ENCODE measurements around the gene CCNO. TPM values are rescaled to one million over a fixed set of nuclear protein-coding genes. Genes with fewer than 3 reads are reported as not detected.

CCNO gene
- total RNA-seq, 2 donors from 2014 or later: 5.1 to 9.7 TPM

GRCh38 chr5:55205001-55205400 lies 28.4 kb downstream of the CCNO start:
- H3K36me3 Mint-ChIP-seq (ENCODE audit: low read depth): no peaks in the 10 kb centered on the region
- no peak for DNase-seq
- H3K27ac Mint-ChIP-seq: no peak overlapping the region
- Histone ChIP-seq H3K9ac (ENCODE audit: extremely low read depth, low read length, poor library complexity, severe bottlenecking) (no peak overlapping the region), H3K4me3 (ENCODE audit: low read length) (no peak overlapping the region), H3K27ac (ENCODE audit: low read depth, low read length) (no peak overlapping the region), H3K27me3 (ENCODE audit: control insufficient read depth, insufficient read depth, low read length, poor library complexity, severe bottlenecking) (peaks cover 62% of the 10 kb centered on the region), H3K4me1 (ENCODE audit: control insufficient read depth, insufficient read depth, low read length) (no peaks in the 10 kb centered on the region), H3K36me3 (ENCODE audit: control insufficient read depth, insufficient read depth, low read length) (no peaks in the 10 kb centered on the region), H3K9me3 (ENCODE audit: control insufficient read depth, low read length) (no peaks in the 10 kb centered on the region)
- TF ChIP-seq, protein P1, sequence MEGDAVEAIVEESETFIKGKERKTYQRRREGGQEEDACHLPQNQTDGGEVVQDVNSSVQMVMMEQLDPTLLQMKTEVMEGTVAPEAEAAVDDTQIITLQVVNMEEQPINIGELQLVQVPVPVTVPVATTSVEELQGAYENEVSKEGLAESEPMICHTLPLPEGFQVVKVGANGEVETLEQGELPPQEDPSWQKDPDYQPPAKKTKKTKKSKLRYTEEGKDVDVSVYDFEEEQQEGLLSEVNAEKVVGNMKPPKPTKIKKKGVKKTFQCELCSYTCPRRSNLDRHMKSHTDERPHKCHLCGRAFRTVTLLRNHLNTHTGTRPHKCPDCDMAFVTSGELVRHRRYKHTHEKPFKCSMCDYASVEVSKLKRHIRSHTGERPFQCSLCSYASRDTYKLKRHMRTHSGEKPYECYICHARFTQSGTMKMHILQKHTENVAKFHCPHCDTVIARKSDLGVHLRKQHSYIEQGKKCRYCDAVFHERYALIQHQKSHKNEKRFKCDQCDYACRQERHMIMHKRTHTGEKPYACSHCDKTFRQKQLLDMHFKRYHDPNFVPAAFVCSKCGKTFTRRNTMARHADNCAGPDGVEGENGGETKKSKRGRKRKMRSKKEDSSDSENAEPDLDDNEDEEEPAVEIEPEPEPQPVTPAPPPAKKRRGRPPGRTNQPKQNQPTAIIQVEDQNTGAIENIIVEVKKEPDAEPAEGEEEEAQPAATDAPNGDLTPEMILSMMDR (conservative IDR thresholded peaks at IDR 0.05): no peak
- H3K4me1 Mint-ChIP-seq: no peaks in the 10 kb centered on the region
- 85 to 91% methylated on average over 2 of the region's 2 CpGs for WGBS, 2 experiments (ENCODE audit: insufficient coverage in 1 of 2, insufficient read length in 1 of 2)
- peaks cover 49% of the 10 kb centered on the region for H3K27me3 Mint-ChIP-seq (ENCODE audit: insufficient read depth)
- H3K4me3 Mint-ChIP-seq: no peak overlapping the region
- no peaks in the 10 kb centered on the region for H3K9me3 Mint-ChIP-seq

DNA sequence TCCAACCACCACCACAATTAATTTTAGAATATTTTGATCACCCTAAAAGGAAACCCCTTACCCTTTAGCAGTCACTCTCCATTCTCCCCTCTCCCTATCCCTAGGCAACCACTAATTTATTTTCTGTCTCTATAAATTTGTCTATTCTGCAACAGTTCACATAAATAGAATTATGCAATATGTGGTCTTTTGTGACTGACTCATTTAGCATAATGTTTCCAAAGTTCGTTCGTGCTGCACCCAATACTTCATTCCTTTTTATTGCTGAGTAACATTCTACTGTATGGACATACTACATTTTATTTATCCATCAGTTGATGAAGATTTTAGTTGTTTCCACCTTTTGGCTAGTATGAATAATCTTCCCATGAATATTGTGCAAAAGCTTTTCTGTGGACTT lies 42.2 kb downstream of the CCNO start:
- Histone ChIP-seq H3K4me3 (ENCODE audit: low read length) (no peak overlapping the region), H3K27ac (ENCODE audit: low read depth, low read length) (no peak overlapping the region), H3K27me3 (ENCODE audit: control insufficient read depth, insufficient read depth, low read length, poor library complexity, severe bottlenecking) (peaks cover 56% of the 10 kb centered on the region), H3K9ac (ENCODE audit: extremely low read depth, low read length, poor library complexity, severe bottlenecking) (no peak overlapping the region), H3K9me3 (ENCODE audit: control insufficient read depth, low read length) (no peaks in the 10 kb centered on the region), H3K36me3 (ENCODE audit: control insufficient read depth, insufficient read depth, low read length) (no peaks in the 10 kb centered on the region), H3K4me1 (ENCODE audit: control insufficient read depth, insufficient read depth, low read length) (no peaks in the 10 kb centered on the region)
- Mint-ChIP-seq H3K9me3 (no peaks in the 10 kb centered on the region), H3K36me3 (ENCODE audit: low read depth) (no peaks in the 10 kb centered on the region), H3K4me1 (peaks cover 7% of the 10 kb centered on the region), H3K27me3 (ENCODE audit: insufficient read depth) (peaks cover 36% of the 10 kb centered on the region), H3K27ac (no peak overlapping the region), H3K4me3 (no peak overlapping the region)
- TF ChIP-seq, protein P1 (conservative IDR thresholded peaks at IDR 0.05): no peak
- WGBS, 2 experiments (ENCODE audit: insufficient coverage in 1 of 2, insufficient read length in 1 of 2): 92% methylated on average over 2 of the region's 2 CpGs; no CpG with 5 or more reads in 1 of the 2 experiments
- DNase-seq: no peak

DNA sequence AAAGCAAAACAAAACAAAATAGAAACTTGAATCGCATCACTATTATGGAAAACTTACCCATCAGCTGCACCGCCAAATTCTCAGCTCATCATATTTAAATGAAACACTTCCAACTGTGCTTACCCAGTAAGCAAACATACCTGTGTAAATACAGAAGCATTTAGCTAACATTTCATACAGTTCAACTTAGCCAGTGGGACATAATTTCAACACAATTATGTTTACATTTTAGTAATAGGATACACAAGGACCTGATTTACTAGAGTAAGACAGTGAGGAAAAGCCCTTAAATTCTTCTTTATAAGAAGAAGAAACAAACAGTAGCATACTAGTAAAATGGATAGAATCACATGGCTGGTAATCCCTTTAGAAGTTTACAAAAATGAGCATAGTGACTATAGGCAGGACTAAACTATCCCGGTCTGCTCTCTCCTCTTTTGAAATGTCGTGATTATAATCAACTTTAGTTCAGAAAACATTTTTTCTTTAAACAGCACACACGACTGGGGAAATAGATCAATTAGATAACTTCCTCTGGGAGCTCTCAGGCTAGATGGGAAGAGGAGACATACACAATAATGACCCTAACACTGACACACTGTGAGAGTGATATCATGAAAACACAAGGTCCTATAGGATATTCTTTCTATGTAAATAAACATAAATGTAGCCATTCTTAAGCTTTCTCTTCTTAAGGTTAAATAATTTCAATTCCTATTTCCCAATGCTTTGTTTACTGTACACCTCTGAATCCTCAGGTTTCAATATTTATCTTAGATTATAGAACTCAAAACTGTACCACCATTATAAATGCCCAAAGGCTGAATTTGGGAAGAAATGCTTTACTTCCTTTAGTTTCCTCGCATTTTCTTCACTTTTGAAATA lies 44.5 kb downstream of the CCNO start:
- H3K27me3 ChIP-seq (ENCODE audit: control insufficient read depth, insufficient read depth, low read length, poor library complexity, severe bottlenecking): peaks cover 53% of the 10 kb centered on the region
- DNase-seq: no peak
- WGBS, 2 experiments (ENCODE audit: insufficient coverage in 1 of 2, insufficient read length in 1 of 2): 84 to 90% methylated on average over 4 to 6 of the region's 6 CpGs

More for the DNA sequence above, 44.5 kb downstream of the CCNO start:
- Histone ChIP-seq H3K4me1 (ENCODE audit: control insufficient read depth, insufficient read depth, low read length) (no peaks in the 10 kb centered on the region), H3K27ac (ENCODE audit: low read depth, low read length) (no peak overlapping the region), H3K9me3 (ENCODE audit: control insufficient read depth, low read length) (no peaks in the 10 kb centered on the region), H3K9ac (ENCODE audit: extremely low read depth, low read length, poor library complexity, severe bottlenecking) (no peak overlapping the region), H3K4me3 (ENCODE audit: low read length) (no peak overlapping the region), H3K36me3 (ENCODE audit: control insufficient read depth, insufficient read depth, low read length) (no peaks in the 10 kb centered on the region)
- Mint-ChIP-seq H3K36me3 (ENCODE audit: low read depth) (no peaks in the 10 kb centered on the region), H3K4me1 (peaks cover 7% of the 10 kb centered on the region), H3K9me3 (no peaks in the 10 kb centered on the region), H3K27ac (no peak overlapping the region), H3K27me3 (ENCODE audit: insufficient read depth) (peaks cover 54% of the 10 kb centered on the region), H3K4me3 (no peak overlapping the region)
- TF ChIP-seq, protein P1 (conservative IDR thresholded peaks at IDR 0.05): no peak
